PC-9 (cell line): ENCODE measurements around the gene FOXF1. TPM values are rescaled to one million over a fixed set of nuclear protein-coding genes. Genes with fewer than 3 reads are reported as not detected.

Experiments used
- BruUV-seq: library from RNA; stranded (reverse); fragments of 400-500 nt; replicated peaks from 2 replicates; lab custom pipeline; 2021; lab: Mats Ljungman, UMichigan
- CTCF ChIA-PET: fragments of 300-600 bp; sonication (Branson Sonifier 250); formaldehyde crosslinking; loops from one replicate; lab custom pipeline; 2022; ENCODE audit warnings: antibody characterized with exemption; lab: Charles Lee
- POLR2A ChIA-PET: fragments of 300-600 bp; sonication (Branson Sonifier 250); formaldehyde crosslinking; loops from one replicate; lab custom pipeline; 2022; ENCODE audit warnings: antibody characterized with exemption; ENCODE audit not compliant: unreplicated experiment; lab: Charles Lee
- DNase-seq, 2 experiments: peaks; one replicate each; pipeline versions ENCODE4 v3.0.0 to v3.0.0-alpha.2; 2015 to 2022; ENCODE audit warnings: mixed read lengths in 1 of 2
- H2AFZ ChIP-seq: fragments of 200-600 bp; sonication (generic); 2 replicates; pipeline ENCODE4 v1.8.1; 2017; ENCODE audit warnings: antibody characterized with exemption
- H3F3A ChIP-seq: fragments of 200-600 bp; sonication (generic); 2 replicates; pipeline ENCODE4 v1.8.1; 2017; ENCODE audit warnings: antibody characterized with exemption, mild to moderate bottlenecking, low read depth; ENCODE audit not compliant: insufficient read depth
- H3K27ac ChIP-seq: fragments of 200-600 bp; sonication (generic); 2 replicates; pipeline ENCODE4 v1.6.1; 2016; ENCODE audit warnings: mixed run types
- H3K27me3 ChIP-seq: fragments of 200-600 bp; sonication (generic); 2 replicates; pipeline ENCODE4 v1.6.1; 2016; ENCODE audit warnings: low read depth, mixed run types; ENCODE audit not compliant: insufficient read depth
- H3K36me3 ChIP-seq: fragments of 200-600 bp; sonication (generic); 2 replicates; pipeline ENCODE4 v1.6.1; 2016; ENCODE audit warnings: low read depth, mixed run types
- H3K4me1 ChIP-seq: fragments of 200-600 bp; sonication (generic); replicated peaks from 2 replicates; pipeline ENCODE4 v1.6.1; 2016; ENCODE audit warnings: mixed run types; ENCODE audit not compliant: insufficient read depth
- H3K4me2 ChIP-seq: fragments of 200-600 bp; sonication (generic); 2 replicates; pipeline ENCODE4 v1.6.1; 2017; ENCODE audit warnings: mixed run types
- H3K4me3 ChIP-seq: fragments of 200-600 bp; sonication (generic); 2 replicates; pipeline ENCODE4 v1.6.1; 2016; ENCODE audit warnings: mixed run types
- H3K79me2 ChIP-seq: fragments of 200-600 bp; sonication (generic); 2 replicates; pipeline ENCODE4 v1.6.1; 2017; ENCODE audit warnings: low read depth, mixed run types
- H3K9me2 ChIP-seq: fragments of 200-600 bp; sonication (generic); 2 replicates; pipeline ENCODE4 v1.8.1; 2017; ENCODE audit warnings: mild to moderate bottlenecking; ENCODE audit not compliant: insufficient read depth
- H3K9me3 ChIP-seq: fragments of 200-600 bp; sonication (generic); 2 replicates; pipeline ENCODE4 v1.8.1; 2016; ENCODE audit warnings: low read depth; ENCODE audit not compliant: insufficient read depth
- H4K20me1 ChIP-seq: fragments of 200-600 bp; sonication (generic); 2 replicates; pipeline ENCODE4 v1.8.1; 2017; ENCODE audit not compliant: insufficient read depth
- EZH2 ChIP-seq: fragments of 200-600 bp; sonication (generic); IDR thresholded peaks from 2 replicates; pipeline ENCODE4 v1.8.0; 2017; ENCODE audit warnings: antibody characterized with exemption, low read depth
- intact Hi-C: fragments of 100-400 bp; cut with micrococcal nuclease; formaldehyde crosslinking; loops from one replicate; pipeline ENCODE4 v1.10.0; 2022; ENCODE audit not compliant: unreplicated experiment
- total RNA-seq: library from RNA; stranded (reverse); gene quantifications from 2 replicates; pipeline ENCODE4 v1.2.3, GENCODE V29; 2021
- TF ChIP-seq, protein P1 (sequence below): fragments of 200-600 bp; sonication (generic); conservative IDR thresholded peaks from 2 replicates; pipeline ENCODE4 v1.6.1; 2017; ENCODE audit warnings: mixed run types, antibody characterized with exemption, mild to moderate bottlenecking, moderate library complexity

The FOXF1 gene
- total RNA-seq, 1 experiment from 2014 or later = not detected

DNA sequence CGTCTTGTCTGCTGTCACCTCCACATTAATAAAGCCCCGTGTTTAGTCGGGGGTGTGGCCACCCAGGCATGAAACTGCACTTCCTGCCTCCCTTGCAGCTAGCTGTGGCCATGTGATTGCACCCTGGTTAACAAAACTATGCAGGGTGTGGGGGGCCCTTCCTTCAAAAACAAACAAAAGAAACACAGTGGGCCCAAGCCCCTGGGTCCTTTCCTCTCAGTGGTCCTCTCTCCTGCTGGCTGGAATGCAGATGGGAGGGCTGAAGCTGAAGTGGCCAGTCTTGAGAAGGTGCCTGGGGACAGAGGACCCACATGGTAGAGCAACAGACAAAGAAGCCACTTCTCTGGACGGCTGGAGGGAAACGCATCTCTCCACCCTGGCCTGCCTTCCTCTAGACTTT, 38.0 kb upstream of the FOXF1 start:
- peaks cover 93% of the 10 kb centered on the region for H3K27me3 ChIP-seq
- POLR2A ChIA-PET = no interaction called here
- TF ChIP-seq, protein P1, sequence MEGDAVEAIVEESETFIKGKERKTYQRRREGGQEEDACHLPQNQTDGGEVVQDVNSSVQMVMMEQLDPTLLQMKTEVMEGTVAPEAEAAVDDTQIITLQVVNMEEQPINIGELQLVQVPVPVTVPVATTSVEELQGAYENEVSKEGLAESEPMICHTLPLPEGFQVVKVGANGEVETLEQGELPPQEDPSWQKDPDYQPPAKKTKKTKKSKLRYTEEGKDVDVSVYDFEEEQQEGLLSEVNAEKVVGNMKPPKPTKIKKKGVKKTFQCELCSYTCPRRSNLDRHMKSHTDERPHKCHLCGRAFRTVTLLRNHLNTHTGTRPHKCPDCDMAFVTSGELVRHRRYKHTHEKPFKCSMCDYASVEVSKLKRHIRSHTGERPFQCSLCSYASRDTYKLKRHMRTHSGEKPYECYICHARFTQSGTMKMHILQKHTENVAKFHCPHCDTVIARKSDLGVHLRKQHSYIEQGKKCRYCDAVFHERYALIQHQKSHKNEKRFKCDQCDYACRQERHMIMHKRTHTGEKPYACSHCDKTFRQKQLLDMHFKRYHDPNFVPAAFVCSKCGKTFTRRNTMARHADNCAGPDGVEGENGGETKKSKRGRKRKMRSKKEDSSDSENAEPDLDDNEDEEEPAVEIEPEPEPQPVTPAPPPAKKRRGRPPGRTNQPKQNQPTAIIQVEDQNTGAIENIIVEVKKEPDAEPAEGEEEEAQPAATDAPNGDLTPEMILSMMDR = no peak
- TF ChIP-seq EZH2 = no peak
- H3K4me2 ChIP-seq = no peak overlapping the region
- intact Hi-C loops = no loop called here
- H3K4me3 ChIP-seq = no peak overlapping the region
- no peaks in the 10 kb centered on the region for H3K4me1 ChIP-seq
- H3K27ac ChIP-seq = no peak overlapping the region
- no peaks in the 10 kb centered on the region for H3K79me2 ChIP-seq
- DNase-seq = no peak
- no peaks in the 10 kb centered on the region for H3F3A ChIP-seq
- CTCF ChIA-PET = no interaction called here
- no peaks in the 10 kb centered on the region for H4K20me1 ChIP-seq
- H2AFZ ChIP-seq = no peak overlapping the region
- no peaks in the 10 kb centered on the region for H3K9me3 ChIP-seq
- H3K36me3 ChIP-seq = no peaks in the 10 kb centered on the region
- no peaks in the 10 kb centered on the region for H3K9me2 ChIP-seq
- no TSS peak for BruUV-seq

DNA sequence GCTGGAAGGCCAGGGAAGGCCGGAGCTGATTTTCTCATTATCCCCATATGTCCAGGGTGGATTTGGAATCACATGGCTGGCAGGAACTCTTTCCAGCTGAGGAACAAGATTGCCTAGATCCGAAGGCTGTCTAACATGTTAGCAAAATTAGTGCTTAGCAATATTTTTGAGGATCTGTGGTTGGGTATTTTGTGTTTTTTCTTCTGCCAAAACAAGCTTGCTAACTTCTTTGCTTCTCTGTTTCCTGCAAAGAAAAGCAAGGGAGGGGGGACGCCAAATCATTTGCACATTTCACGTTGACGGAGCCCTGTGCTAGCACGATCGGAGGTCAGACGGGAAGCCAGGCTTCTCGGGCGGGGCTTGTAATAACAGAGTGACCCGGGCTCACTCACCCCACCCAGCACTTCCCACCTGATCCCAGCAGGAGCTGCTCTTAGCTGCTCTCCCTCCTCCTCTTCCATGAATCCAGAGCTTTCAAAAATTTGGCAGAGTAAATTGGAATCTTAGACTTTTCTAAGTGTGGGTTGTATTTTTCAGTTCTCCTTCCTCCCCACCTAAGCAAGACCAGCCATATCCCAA, 33.3 kb upstream of the FOXF1 start:
- Histone ChIP-seq H3K27ac (no peak overlapping the region), H3K9me3 (no peaks in the 10 kb centered on the region), H3K36me3 (no peaks in the 10 kb centered on the region), H2AFZ (no peak overlapping the region), H3K27me3 (peaks cover 89% of the 10 kb centered on the region), H3K79me2 (no peaks in the 10 kb centered on the region), H3K9me2 (no peaks in the 10 kb centered on the region), H4K20me1 (no peaks in the 10 kb centered on the region), H3K4me3 (no peak overlapping the region), H3F3A (no peaks in the 10 kb centered on the region), H3K4me1 (no peaks in the 10 kb centered on the region), H3K4me2 (no peak overlapping the region)
- BruUV-seq = no TSS peak
- intact Hi-C loops = no loop called here
- no peak for TF ChIP-seq EZH2
- TF ChIP-seq, protein P1 = no peak
- ChIA-PET CTCF (no interaction called here), POLR2A (no interaction called here)
- DNase-seq = no peak

DNA sequence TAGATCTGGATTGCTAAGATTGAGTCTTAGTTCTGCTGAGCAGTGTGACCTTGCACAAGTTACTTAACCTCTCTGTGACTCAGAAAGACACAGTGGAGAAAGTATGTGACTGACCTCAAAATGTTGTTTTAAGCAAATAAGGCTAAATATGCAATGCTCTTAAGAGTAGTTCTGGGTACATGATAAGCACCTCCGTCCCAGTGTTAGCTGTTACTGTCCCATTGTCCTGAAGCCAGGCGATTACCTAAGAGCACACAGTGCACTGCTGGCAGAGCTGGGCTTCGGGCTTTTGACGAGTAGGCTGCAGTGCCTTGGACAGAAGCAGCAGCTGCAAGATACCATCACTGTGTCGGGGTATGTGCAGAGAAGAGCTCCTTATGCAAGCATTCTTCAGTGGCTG, 32.7 kb upstream of the FOXF1 start:
- intact Hi-C loops = no loop called here
- peaks cover 89% of the 10 kb centered on the region for H3K27me3 ChIP-seq
- no peaks in the 10 kb centered on the region for H3K4me1 ChIP-seq
- no peak for DNase-seq
- ChIA-PET POLR2A (no interaction called here), CTCF (no interaction called here)
- H3K36me3 ChIP-seq = no peaks in the 10 kb centered on the region
- H3F3A ChIP-seq = no peaks in the 10 kb centered on the region
- BruUV-seq = no TSS peak
- no peak overlapping the region for H3K4me3 ChIP-seq
- TF ChIP-seq EZH2 = no peak
- TF ChIP-seq, protein P1 = no peak
- H3K9me3 ChIP-seq = no peaks in the 10 kb centered on the region
- no peaks in the 10 kb centered on the region for H4K20me1 ChIP-seq
- H3K79me2 ChIP-seq = no peaks in the 10 kb centered on the region
- no peaks in the 10 kb centered on the region for H3K9me2 ChIP-seq
- H3K4me2 ChIP-seq = no peak overlapping the region
- H2AFZ ChIP-seq = no peak overlapping the region
- no peak overlapping the region for H3K27ac ChIP-seq
